ENCODE measurements around the gene ZFAND4.
"Not testable (repeated sequence)": the region's sequence is repeated elsewhere in the genome, so short reads cannot be mapped to it uniquely, and the experiment has no call there.

Gene ZFAND4

DNA sequence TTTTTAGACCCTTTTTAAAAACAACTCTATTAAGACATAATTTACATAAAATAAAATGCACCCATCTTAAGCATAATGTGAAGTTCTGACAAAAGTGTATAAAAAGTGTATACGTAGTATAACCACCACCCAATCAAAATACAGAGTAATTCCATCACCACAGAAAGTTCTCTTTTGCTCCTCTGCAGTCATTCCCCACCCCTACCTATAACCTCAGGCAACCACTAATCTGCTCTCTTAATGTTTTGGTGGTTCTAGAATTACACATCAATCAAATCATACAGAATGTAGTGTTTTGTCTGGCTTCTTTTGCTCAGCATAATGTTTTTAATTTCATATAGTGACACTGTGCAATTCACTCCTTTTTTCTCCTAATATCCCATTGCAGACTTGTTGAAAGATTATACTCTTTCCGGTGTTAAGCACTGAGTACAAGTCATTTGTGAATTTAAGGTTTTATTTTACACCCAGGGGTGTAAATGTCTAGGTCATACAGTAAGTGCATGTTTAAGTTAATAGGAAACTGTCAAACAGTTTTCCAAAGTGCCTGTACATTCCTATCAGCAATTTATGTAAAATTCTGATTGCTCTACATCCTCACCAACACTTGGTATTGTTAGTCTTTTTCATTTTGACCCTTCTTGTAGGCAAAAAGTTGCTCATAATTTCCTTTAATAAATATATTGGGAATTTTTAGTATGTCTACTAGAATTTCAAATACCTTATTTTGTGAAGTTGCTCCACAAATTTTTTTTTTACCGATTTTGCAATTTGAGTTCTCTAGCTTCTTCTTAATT is 86.3 kb downstream of the ZFAND4 start:
- no peak for DNase-seq

GRCh38 chr10:45585131-45585530 is 87.4 kb downstream of the ZFAND4 start:
- no peak for DNase-seq

- DNase-seq, result no peak
Measured at GRCh38 chr10:45582386-45582781, 90.2 kb downstream of the ZFAND4 start.

DNA sequence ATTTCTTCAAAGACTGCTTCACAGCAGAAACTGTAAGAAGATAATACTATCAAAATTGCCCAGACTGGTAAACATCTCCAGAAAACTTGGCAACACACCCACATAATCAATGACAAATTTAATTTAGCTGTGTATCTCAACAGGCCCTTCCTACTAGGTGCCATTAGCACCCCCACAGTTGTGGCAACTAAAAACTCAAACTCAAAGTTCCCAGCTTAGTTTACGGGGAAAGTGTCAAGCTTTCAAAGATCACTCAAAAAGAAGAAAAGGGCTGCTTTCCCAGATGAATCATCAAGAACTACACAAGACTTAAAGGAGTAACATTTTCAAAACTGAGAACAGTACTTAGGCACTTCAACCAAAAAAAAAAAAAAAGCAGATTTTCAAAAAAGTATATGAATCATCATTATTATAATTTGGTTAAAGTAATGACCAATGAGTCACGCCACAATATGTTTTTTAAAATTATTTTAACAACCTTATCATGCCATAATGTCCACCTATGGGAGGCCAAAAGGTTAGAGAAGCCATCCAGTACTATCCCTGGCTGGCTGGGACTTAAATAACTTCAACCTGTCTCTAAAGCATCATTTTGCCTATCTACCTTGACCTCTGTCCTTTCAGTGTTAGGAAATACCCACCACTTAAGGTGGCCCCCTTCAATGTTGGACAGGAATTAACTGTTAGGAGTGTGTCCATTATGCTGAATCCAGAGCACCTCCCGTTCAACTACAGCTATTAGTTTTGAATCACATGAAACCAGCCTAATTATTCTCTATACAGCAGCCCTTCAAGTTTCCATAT is 90.8 kb downstream of the ZFAND4 start:
- no peak for DNase-seq

DNA sequence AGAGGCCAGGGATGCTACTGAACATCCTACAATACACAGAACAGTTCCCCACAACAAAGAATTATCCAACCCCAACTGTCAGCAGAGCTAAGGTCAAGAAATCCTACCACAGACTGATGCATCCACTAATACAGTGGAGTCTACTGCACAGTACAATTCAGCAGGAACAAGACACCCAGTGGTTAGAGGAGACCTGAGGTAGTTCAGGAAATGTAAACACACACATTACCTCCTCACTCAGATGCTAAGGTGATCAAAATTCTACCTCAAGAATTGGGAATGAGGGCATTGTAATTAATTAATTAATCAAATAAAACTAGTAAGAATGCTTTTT is 91.4 kb downstream of the ZFAND4 start:
- no peak for DNase-seq

DNA sequence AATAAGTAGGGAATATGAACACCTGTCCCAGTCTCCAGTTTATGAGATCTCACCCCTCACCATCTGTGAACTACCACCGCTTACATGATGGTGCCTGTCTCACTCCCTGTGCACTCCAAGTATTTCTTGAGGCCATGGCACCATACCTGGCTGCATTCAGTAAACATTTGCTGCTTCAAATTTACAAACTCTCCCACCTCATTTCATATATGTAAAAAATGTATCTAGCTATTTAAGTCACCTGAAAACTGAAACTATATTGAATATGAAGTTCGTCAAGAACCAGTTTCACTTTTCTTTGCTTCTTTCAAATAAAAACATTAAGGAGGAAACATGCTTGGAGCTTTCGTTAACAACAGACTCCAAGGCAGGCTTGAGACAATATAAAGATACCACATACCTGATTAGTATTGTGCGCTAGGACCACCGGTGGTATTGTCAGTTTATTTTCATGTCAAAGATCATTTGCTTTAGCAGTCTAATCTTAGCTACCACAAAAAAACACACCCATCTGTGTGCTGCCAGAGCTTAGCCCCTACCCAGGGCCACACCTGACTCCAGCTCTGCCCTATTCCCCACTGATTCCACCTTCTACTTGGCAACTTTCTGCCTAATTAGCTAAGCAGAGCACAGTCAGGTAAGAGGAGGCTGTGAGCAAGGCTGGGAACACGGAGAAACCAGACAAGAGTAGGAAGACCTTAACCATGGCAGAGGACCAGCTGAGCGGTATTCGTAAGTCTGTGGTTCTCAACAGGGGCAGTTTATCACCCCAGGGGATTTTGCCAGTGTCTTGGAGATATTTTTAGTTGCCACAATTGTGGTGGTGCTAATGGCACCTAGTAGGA is 92.0 kb downstream of the ZFAND4 start:
- DNase-seq, result no peak

DNA sequence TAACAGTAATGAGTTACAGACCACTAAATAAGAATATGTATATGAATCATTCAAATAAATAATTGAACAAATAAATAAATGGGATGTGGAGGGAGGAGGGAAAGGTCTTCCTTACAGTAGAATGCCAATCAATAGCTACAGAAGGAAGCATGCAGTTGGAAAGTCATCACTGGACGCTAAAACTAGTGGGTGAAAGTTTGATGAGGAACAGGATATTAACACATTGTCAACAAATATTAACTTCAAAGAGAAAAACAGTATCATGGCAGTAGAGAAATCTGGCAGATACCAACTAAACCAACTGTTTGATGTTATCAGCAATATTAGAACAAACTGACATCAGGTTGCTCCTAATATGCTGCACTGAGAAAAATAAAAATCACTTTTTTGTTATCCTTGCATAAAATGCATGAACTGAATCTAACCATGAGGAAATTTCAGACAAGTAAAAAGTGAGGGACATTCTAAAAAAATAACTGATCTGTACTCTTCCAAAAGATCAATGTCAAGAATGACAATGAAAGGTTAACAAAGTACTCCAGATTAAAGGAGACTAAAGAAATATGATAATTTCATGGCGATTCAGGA is 94.1 kb downstream of the ZFAND4 start:
- DNase-seq, result no peak

DNA sequence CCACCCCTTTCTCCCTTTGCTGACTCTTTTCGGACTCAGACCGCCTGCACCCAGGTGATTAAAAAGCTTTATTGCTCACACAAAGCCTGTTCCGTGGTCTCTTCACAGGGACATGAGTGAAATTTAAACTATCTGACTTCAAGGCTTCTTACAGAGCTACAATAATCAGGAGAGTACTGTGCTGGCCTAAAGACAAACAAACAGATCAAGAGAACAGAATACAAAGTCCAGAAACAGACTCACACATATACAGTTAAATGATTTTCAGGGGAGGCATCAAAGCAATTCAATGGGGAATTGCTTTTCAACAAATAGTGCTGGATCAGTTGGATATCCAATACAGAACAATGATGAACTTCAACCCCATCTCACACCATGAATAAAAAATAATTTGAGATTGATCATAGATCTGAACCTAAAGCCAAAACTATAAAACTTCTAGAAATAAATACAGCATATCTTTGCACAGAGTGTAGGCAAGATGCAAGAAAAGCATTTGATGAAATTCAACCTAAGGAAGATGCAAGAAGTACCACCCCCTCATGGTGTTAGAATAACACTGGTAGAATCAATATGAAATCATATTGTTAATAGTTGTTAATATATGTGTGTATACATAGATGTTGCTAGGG is 96.5 kb downstream of the ZFAND4 start:
- no peak for DNase-seq

DNA sequence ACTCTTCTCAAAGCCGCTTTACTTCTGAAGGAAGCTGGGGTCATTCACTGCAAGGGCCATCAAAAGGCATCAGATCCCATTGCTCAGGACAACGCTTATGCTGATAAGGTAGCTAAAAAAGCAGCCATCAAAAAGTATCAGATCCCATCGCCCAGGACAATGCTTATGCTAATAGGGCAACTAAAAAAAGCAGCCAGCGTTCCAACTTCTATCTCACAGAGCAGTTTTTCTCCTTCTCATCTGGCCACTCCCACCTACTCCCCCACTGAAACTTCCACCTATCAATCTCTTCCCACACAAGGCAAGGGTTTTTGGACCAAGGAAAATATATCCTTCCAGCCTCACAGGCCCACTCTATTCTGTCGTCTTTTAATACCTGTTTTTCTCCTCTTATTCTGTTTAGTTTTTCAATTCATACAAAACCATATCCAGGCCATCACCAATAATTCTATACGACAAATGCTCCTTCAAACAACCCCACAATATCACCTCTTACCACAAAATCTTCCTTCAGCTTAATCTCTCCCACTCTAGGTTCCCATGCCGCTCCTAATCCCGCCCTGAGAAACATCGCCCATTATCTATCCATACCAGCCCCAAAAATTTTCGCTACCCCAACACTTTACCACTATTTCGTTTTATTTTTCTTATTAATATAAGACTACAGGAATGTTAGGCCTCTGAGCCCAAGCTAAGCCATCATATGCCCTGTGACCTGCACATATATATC is 97.4 kb downstream of the ZFAND4 start:
- DNase-seq, result not testable (repeated sequence)

- DNase-seq, result no peak
Measured at GRCh38 chr10:45569471-45569870, 103.1 kb downstream of the ZFAND4 start.

- DNase-seq, result no peak
Measured at GRCh38 chr10:45566415-45566814, 106.2 kb downstream of the ZFAND4 start.

All from amniotic stem cell (primary cell).